GM18526 (cell line): ENCODE results near the gene ROBO1.

Experiments used
- POLR2A ChIP-seq: IDR thresholded peaks from 3 replicates; pipeline ENCODE4 v1.6.1; 2011; ENCODE audit not compliant: insufficient read length; ENCODE audit errors: extremely low read depth

Gene ROBO1

GRCh38 chr3:78613421-78613879 lies 1154.3 kb downstream of the ROBO1 start:
- no peak for TF ChIP-seq POLR2A

- TF ChIP-seq POLR2A, result no peak
These were observed 1156.5 kb downstream of the ROBO1 start for GRCh38 chr3:78611278-78611677.

- no peak for TF ChIP-seq POLR2A
These were observed 1157.2 kb downstream of the ROBO1 start for GRCh38 chr3:78610462-78611125.

GRCh38 chr3:78606756-78607155 lies 1161.0 kb downstream of the ROBO1 start:
- TF ChIP-seq POLR2A, result no peak

- no peak for TF ChIP-seq POLR2A
These were observed 1162.6 kb downstream of the ROBO1 start for GRCh38 chr3:78605178-78605577.

GRCh38 chr3:78604341-78604740 lies 1163.5 kb downstream of the ROBO1 start:
- TF ChIP-seq POLR2A, result no peak

- TF ChIP-seq POLR2A, result no peak
These were observed 1166.5 kb downstream of the ROBO1 start for GRCh38 chr3:78601249-78601648.

GRCh38 chr3:78589778-78590177 lies 1178.0 kb downstream of the ROBO1 start:
- no peak for TF ChIP-seq POLR2A

- no peak for TF ChIP-seq POLR2A
These were observed 1178.7 kb downstream of the ROBO1 start for GRCh38 chr3:78588906-78589621.

- no peak for TF ChIP-seq POLR2A
These were observed 1187.1 kb downstream of the ROBO1 start for GRCh38 chr3:78580681-78581080.

- TF ChIP-seq POLR2A, result no peak
These were observed 1196.3 kb downstream of the ROBO1 start for GRCh38 chr3:78571486-78571885.

- no peak for TF ChIP-seq POLR2A
These were observed 1197.3 kb downstream of the ROBO1 start for GRCh38 chr3:78570496-78570895.

- no peak for TF ChIP-seq POLR2A
These were observed 1198.0 kb downstream of the ROBO1 start for GRCh38 chr3:78569804-78570203.

- no peak for TF ChIP-seq POLR2A
These were observed 1202.1 kb downstream of the ROBO1 start for GRCh38 chr3:78565712-78566111.

GRCh38 chr3:78562328-78562727 lies 1205.5 kb downstream of the ROBO1 start:
- TF ChIP-seq POLR2A, result no peak
